HCT116 (cell line): ENCODE results near the gene TCEAL9. TPM values are rescaled to one million over a fixed set of nuclear protein-coding genes. Genes with fewer than 3 reads are reported as not detected.

Experiments
- ATAC-seq: fragments of 200-7000 bp; cut with Tn5 transposase; 2 replicates; pipeline ENCODE4 v1.9.1; 2020; ENCODE audit warnings: mild to moderate bottlenecking, moderate library complexity
- BruUV-seq: library from RNA; stranded (reverse); fragments of 400-500 nt; replicated peaks from 2 replicates; lab custom pipeline; 2021; lab: Mats Ljungman, UMichigan
- CTCF ChIA-PET: fragments of 300-600 bp; sonication (Branson Sonifier 250); formaldehyde crosslinking; loops from one replicate; lab custom pipeline; 2021; ENCODE audit warnings: antibody characterized with exemption; lab: Charles Lee
- POLR2A ChIA-PET: fragments of 300-600, 350-600 bp; sonication (Branson Sonifier 250); formaldehyde crosslinking; loops from one replicate; lab custom pipeline; 2021; ENCODE audit warnings: antibody characterized with exemption; lab: Charles Lee
- RAD21 ChIA-PET, 2 experiments: fragments of 300-600 bp; sonication (Branson Sonifier 250); formaldehyde crosslinking; loops; one replicate each; lab custom pipeline; 2023; ENCODE audit warnings: low total read pairs in 2 of 2; ENCODE audit not compliant: uncharacterized antibody in 2 of 2, unreplicated experiment in 2 of 2, low non-redundant PET in 1 of 2; lab: Charles Lee
- DNase-seq: peaks from one replicate; pipeline ENCODE4 v3.0.0-alpha.2; 2010; ENCODE audit warnings: low read depth, low spot score
- H2AFZ ChIP-seq: fragments of 200-600 bp; shearing (Covaris generic), sonication (generic); 2 replicates; pipeline ENCODE4 v1.6.1; 2017; ENCODE audit warnings: low read depth, mixed run types, mixed read lengths, antibody characterized with exemption, low read length; ENCODE audit not compliant: poor library complexity, severe bottlenecking
- H3K27ac ChIP-seq: 2 replicates; pipeline ENCODE4 v1.5.1; 2012; ENCODE audit warnings: low read depth, low read length
- H3K27me3 ChIP-seq: fragments of 200-600 bp; sonication (generic); 2 replicates; pipeline ENCODE4 v1.6.1; 2016; ENCODE audit warnings: mixed run types, low read length, mixed read lengths; ENCODE audit not compliant: insufficient read depth
- H3K36me3 ChIP-seq, 2 experiments: fragments of 200-500 bp in 1 of 2; fragments of 200-600 bp in 1 of 2; sonication (Bioruptor generic) in 1 of 2; sonication (generic) in 1 of 2; 2 replicates each; pipeline versions ENCODE4 v1.5.1 to v1.6.1; 2014 to 2016; ENCODE audit warnings: low read length in 2 of 2, inconsistent platforms in 1 of 2, mixed read lengths in 1 of 2, mixed run types in 1 of 2; ENCODE audit not compliant: insufficient read depth in 2 of 2, control insufficient read depth in 1 of 2
- H3K4me1 ChIP-seq, 2 experiments: fragments of 200-600 bp in 1 of 2; sonication (generic) in 1 of 2; 2 replicates each; pipeline versions ENCODE4 v1.5.1 to v1.6.1; 2012 to 2017; ENCODE audit warnings: low read length in 2 of 2, inconsistent platforms in 1 of 2, mild to moderate bottlenecking in 1 of 2, mixed read lengths in 1 of 2, mixed run types in 1 of 2, moderate library complexity in 1 of 2; ENCODE audit not compliant: insufficient read depth in 2 of 2, control insufficient read depth in 1 of 2
- H3K4me2 ChIP-seq: fragments of 200-600 bp; sonication (generic); 2 replicates; pipeline ENCODE4 v1.6.1; 2017; ENCODE audit warnings: mixed run types, low read length, mixed read lengths
- H3K4me3 ChIP-seq, 2 experiments: fragments of 200-600 bp in 1 of 2; sonication (generic) in 1 of 2; replicated peaks in 1 of 2; 2 replicates each; pipeline ENCODE4 v1.5.1; 2011 to 2016; ENCODE audit warnings: low read length in 2 of 2, control low read depth in 1 of 2, low read depth in 1 of 2, mild to moderate bottlenecking in 1 of 2, mixed read lengths in 1 of 2, mixed run types in 1 of 2
- H3K79me2 ChIP-seq: fragments of 200-600 bp; sonication (generic); 2 replicates; pipeline ENCODE4 v1.6.1; 2017; ENCODE audit warnings: mild to moderate bottlenecking, mixed run types, low read length, moderate library complexity, mixed read lengths; ENCODE audit not compliant: insufficient read depth
- H3K9ac ChIP-seq: fragments of 200-600 bp; sonication (generic); 2 replicates; pipeline ENCODE4 v1.6.1; 2016; ENCODE audit warnings: low read length, mixed read lengths
- H3K9me2 ChIP-seq: fragments of 200-600 bp; sonication (generic), shearing (Covaris generic); 2 replicates; pipeline ENCODE4 v1.6.1; 2017; ENCODE audit warnings: mixed run types, mild to moderate bottlenecking, moderate library complexity; ENCODE audit not compliant: insufficient read depth
- H3K9me3 ChIP-seq, 2 experiments: fragments of 200-500 bp in 1 of 2; fragments of 200-600 bp in 1 of 2; sonication (Bioruptor generic) in 1 of 2; sonication (generic) in 1 of 2; 2 replicates each; pipeline ENCODE4 v1.6.1; 2014 to 2017; ENCODE audit warnings: low read length in 2 of 2, mixed read lengths in 2 of 2, inconsistent platforms in 1 of 2, low read depth in 1 of 2, mild to moderate bottlenecking in 1 of 2, mixed run types in 1 of 2, moderate library complexity in 1 of 2; ENCODE audit not compliant: control insufficient read depth in 1 of 2, insufficient read depth in 1 of 2
- H4K20me1 ChIP-seq: fragments of 200-600 bp; sonication (generic), shearing (Covaris generic); 2 replicates; pipeline ENCODE4 v1.6.1; 2017; ENCODE audit warnings: mixed run types, mild to moderate bottlenecking, moderate library complexity; ENCODE audit not compliant: insufficient read depth
- CBX3 ChIP-seq: IDR thresholded peaks from 2 replicates; pipeline ENCODE4 v1.6.1; 2012; ENCODE audit warnings: low read depth
- CEBPB ChIP-seq: IDR thresholded peaks from 2 replicates; pipeline ENCODE4 v1.6.1; 2012; ENCODE audit warnings: low read depth
- CTCF ChIP-seq, 3 experiments: fragments of 200-600 bp in 1 of 3; sonication (generic) in 1 of 3; IDR thresholded peaks in 2 of 3; conservative IDR thresholded peaks in 1 of 3; 2 replicates each; pipeline ENCODE4 v1.5.1; 2012 to 2017; ENCODE audit warnings: low read depth in 2 of 3, low read length in 2 of 3, antibody characterized with exemption in 1 of 3, borderline replicate concordance in 1 of 3, control low read depth in 1 of 3, mild to moderate bottlenecking in 1 of 3, mixed read lengths in 1 of 3, mixed run types in 1 of 3, moderate library complexity in 1 of 3; ENCODE audit not compliant: insufficient read depth in 1 of 3
- EGR1 ChIP-seq: IDR thresholded peaks from 2 replicates; pipeline ENCODE4 v1.6.1; 2012; ENCODE audit warnings: low read depth
- ELF1 ChIP-seq: IDR thresholded peaks from 2 replicates; pipeline ENCODE4 v1.6.1; 2012; ENCODE audit warnings: low read depth, borderline replicate concordance
- EZH2 ChIP-seq: fragments of 200-600 bp; sonication (generic); IDR thresholded peaks from 2 replicates; pipeline ENCODE4 v1.6.1; 2017; ENCODE audit warnings: antibody characterized with exemption, mixed run types
- EZH2phosphoT487 ChIP-seq: fragments of 200-600 bp; IDR thresholded peaks from 2 replicates; pipeline ENCODE4 v1.6.1; 2018; ENCODE audit warnings: antibody characterized with exemption, borderline replicate concordance
- JUND ChIP-seq: IDR thresholded peaks from 2 replicates; pipeline ENCODE4 v1.6.1; 2012
- MAX ChIP-seq: IDR thresholded peaks from 2 replicates; pipeline ENCODE4 v1.6.1; 2012
- POLR2A ChIP-seq: IDR thresholded peaks from 2 replicates; pipeline ENCODE4 v1.7.0; 2011; ENCODE audit warnings: borderline replicate concordance; ENCODE audit not compliant: insufficient read depth, insufficient read length; ENCODE audit errors: extremely low read depth
- POLR2AphosphoS5 ChIP-seq: IDR thresholded peaks from 2 replicates; pipeline ENCODE4 v1.6.1; 2011; ENCODE audit warnings: mild to moderate bottlenecking, low read depth, low read length, moderate library complexity
- RAD21 ChIP-seq: IDR thresholded peaks from 2 replicates; pipeline ENCODE4 v1.6.1; 2012; ENCODE audit warnings: low read depth, mild to moderate bottlenecking
- REST ChIP-seq: IDR thresholded peaks from 2 replicates; pipeline ENCODE4 v1.6.1; 2012; ENCODE audit warnings: low read depth
- SIN3A ChIP-seq: IDR thresholded peaks from 2 replicates; pipeline ENCODE4 v1.6.1; 2012; ENCODE audit warnings: low read depth
- SRF ChIP-seq: IDR thresholded peaks from 2 replicates; pipeline ENCODE4 v1.6.1; 2012; ENCODE audit warnings: low read depth
- YY1 ChIP-seq: IDR thresholded peaks from 2 replicates; pipeline ENCODE4 v1.6.1; 2011; ENCODE audit warnings: low read length, low read depth, moderate library complexity, mild to moderate bottlenecking; ENCODE audit not compliant: insufficient replicate concordance; ENCODE audit errors: extremely low read depth
- ZBTB33 ChIP-seq: IDR thresholded peaks from 2 replicates; pipeline ENCODE4 v1.6.1; 2011; ENCODE audit warnings: mild to moderate bottlenecking, low read length, moderate library complexity; ENCODE audit not compliant: insufficient replicate concordance; ENCODE audit errors: extremely low read depth
- ZFX ChIP-seq: fragments of 450-650 bp; IDR thresholded peaks from 2 replicates; pipeline ENCODE4 v1.6.1; 2017
- ZNF274 ChIP-seq: fragments of 200-500 bp; sonication (Bioruptor generic); IDR thresholded peaks from 2 replicates; pipeline ENCODE4 v1.6.1; 2014; ENCODE audit warnings: mild to moderate bottlenecking, low read depth, low read length, inconsistent platforms
- intact Hi-C: fragments of 100-400 bp; cut with micrococcal nuclease; formaldehyde crosslinking; loops from 2 replicates; pipeline ENCODE4 v1.10.0; 2022
- total RNA-seq: library from RNA; stranded (reverse); gene quantifications from one replicate; pipeline ENCODE4 v1.2.1, GENCODE V29; 2021; ENCODE audit not compliant: unreplicated experiment

Gene TCEAL9
- total RNA-seq, 1 experiment from 2014 or later, result 28.8 TPM

- intact Hi-C loops, result no loop called here
These were observed 552 bp downstream of the TCEAL9 start for GRCh38 chrX:103356858-103357257.

More at GRCh38 chrX:103356858-103357257, 552 bp downstream of the TCEAL9 start:
- ChIA-PET CTCF (no interaction called here), RAD21 (no interaction called here), POLR2A (no interaction called here)
- DNase-seq, result no peak
- H3K4me2 ChIP-seq, result peak overlapping the region; percentile 81
- H3K9me2 ChIP-seq, result no peaks in the 10 kb centered on the region
- H4K20me1 ChIP-seq, result no peaks in the 10 kb centered on the region
- H3K36me3 ChIP-seq, result no peaks in the 10 kb centered on the region; a peak in 1 of 4 replicates
- H3K79me2 ChIP-seq, result 0 out of 2 replicates have a peak, but pooled peaks cover 9% of the 10 kb centered on the region
- H3K4me3 ChIP-seq, result peak overlapping the region; percentile 65 to 77
- TF ChIP-seq EZH2, result no peak
- no peak for TF ChIP-seq REST
- no peak for TF ChIP-seq RAD21
- TF ChIP-seq ZFX, result no peak
- TF ChIP-seq YY1, result no peak
- TF ChIP-seq ELF1, result no peak
- no peak for TF ChIP-seq MAX
- TF ChIP-seq SIN3A, result no peak
- no peak for TF ChIP-seq CBX3
- no peak for TF ChIP-seq EGR1
- no peak for TF ChIP-seq ZBTB33
- no peak for TF ChIP-seq EZH2phosphoT487
- no peak for TF ChIP-seq CEBPB
- TF ChIP-seq ZNF274, result no peak
- no peak for TF ChIP-seq CTCF (IDR thresholded peaks at IDR 0.05 in 2 of 3, conservative IDR thresholded peaks at IDR 0.05 in 1 of 3; ENCODE audit: borderline replicate concordance in 1 of 3, insufficient read depth in 1 of 3, low read depth in 2 of 3, low read length in 2 of 3)
- TF ChIP-seq POLR2AphosphoS5, result no peak
- TF ChIP-seq SRF, result no peak
- no peak for TF ChIP-seq JUND
- TF ChIP-seq POLR2A, result no peak
- no peaks in the 10 kb centered on the region for H3K9me3 ChIP-seq
- H2AFZ ChIP-seq, result no peak overlapping the region
- peak overlapping the region; percentile 84 for H3K9ac ChIP-seq
- peak overlapping the region; percentile 64 for H3K27ac ChIP-seq
- no peaks in the 10 kb centered on the region for H3K27me3 ChIP-seq
- peaks cover 3 to 7% of the 10 kb centered on the region in 2 experiments; a peak in 3 of 4 replicates for H3K4me1 ChIP-seq
- ATAC-seq, result peak; percentile 50
- TSS peak; percentile 87 for BruUV-seq
